GM19324 (cell line): ENCODE measurements around the gene MKKS.
A peak's percentile ranks its signal among the peaks of the same experiment; 100 is the strongest.

Experiments
- ATAC-seq: cut with Tn5 transposase; IDR thresholded peaks from one replicate; pipeline ENCODE4 v1.9.1; 2021; ENCODE audit warnings: mild to moderate bottlenecking, moderate library complexity; ENCODE audit not compliant: unreplicated experiment, low FRiP score

MKKS gene

GRCh38 chr20:10433623-10434466, at the start of gene MKKS:
MKKS (minus strand) TSS chr20:10434222; CDS start chr20:10413514, 20,708 bp downstream.
- peak; percentile 72 for ATAC-seq

GRCh38 chr20:10483691-10484090, 49.7 kb upstream of the MKKS start:
- ATAC-seq: no peak

- no peak for ATAC-seq
Observed at GRCh38 chr20:10481676-10482075, 47.7 kb upstream of the MKKS start.

GRCh38 chr20:10478930-10479329, 44.9 kb upstream of the MKKS start:
- no peak for ATAC-seq

- no peak for ATAC-seq
Observed at GRCh38 chr20:10478205-10478604, 44.2 kb upstream of the MKKS start.

- peak; percentile 80 for ATAC-seq
Observed at GRCh38 chr20:10476319-10476724, 42.3 kb upstream of the MKKS start.

- ATAC-seq: no peak
Observed at GRCh38 chr20:10475225-10475624, 41.2 kb upstream of the MKKS start.

- ATAC-seq: no peak
Observed at GRCh38 chr20:10474606-10475184, 40.7 kb upstream of the MKKS start.

GRCh38 chr20:10472871-10473270, 38.8 kb upstream of the MKKS start:
- no peak for ATAC-seq

- no peak for ATAC-seq
Observed at GRCh38 chr20:10470276-10470675, 36.3 kb upstream of the MKKS start.

GRCh38 chr20:10469599-10469998, 35.6 kb upstream of the MKKS start:
- no peak for ATAC-seq

GRCh38 chr20:10469056-10469455, 35.0 kb upstream of the MKKS start:
- no peak for ATAC-seq

- ATAC-seq: no peak
Observed at GRCh38 chr20:10468340-10468845, 34.4 kb upstream of the MKKS start.

- no peak for ATAC-seq
Observed at GRCh38 chr20:10467681-10468339, 33.8 kb upstream of the MKKS start.

- no peak for ATAC-seq
Observed at GRCh38 chr20:10466855-10467254, 32.8 kb upstream of the MKKS start.

- ATAC-seq: no peak
Observed at GRCh38 chr20:10466325-10466724, 32.3 kb upstream of the MKKS start.

GRCh38 chr20:10465135-10465534, 31.1 kb upstream of the MKKS start:
- ATAC-seq: no peak

GRCh38 chr20:10463622-10464021, 29.6 kb upstream of the MKKS start:
- no peak for ATAC-seq

GRCh38 chr20:10462516-10462915, 28.5 kb upstream of the MKKS start:
- no peak for ATAC-seq

- no peak for ATAC-seq
Observed at GRCh38 chr20:10461495-10461894, 27.5 kb upstream of the MKKS start.

GRCh38 chr20:10454151-10454750, 20.2 kb upstream of the MKKS start:
- ATAC-seq: no peak
